22Rv1 (cell line): ENCODE data around the gene IDI2.

Experiments
- CTCF ChIP-seq: fragments of 450-650 bp; IDR thresholded peaks from 2 replicates; pipeline ENCODE4 v1.5.1; 2017; ENCODE audit warnings: mild to moderate bottlenecking
- ZFX ChIP-seq: fragments of 450-650 bp; IDR thresholded peaks from 2 replicates; pipeline ENCODE4 v1.6.1; 2017; ENCODE audit warnings: antibody characterized with exemption, borderline replicate concordance

- no peak for TF ChIP-seq CTCF
- TF ChIP-seq ZFX = no peak
Measured at GRCh38 chr10:1043532-1043995, 17.9 kb upstream of the IDI2 start.
